ENCODE measurements around the gene CD58.
"Not testable (repeated sequence)": the region's sequence is repeated elsewhere in the genome, so short reads cannot be mapped to it uniquely, and the experiment has no call there.

CD58 gene

GRCh38 chr1:116593977-116594376 lies 23.2 kb upstream of the CD58 start:
- not testable (repeated sequence) for H3K27ac ChIP-seq; DNase-seq (ENCODE audit: low read depth, low spot score)

- DNase-seq (ENCODE audit: low read depth, low spot score); H3K27ac ChIP-seq: not testable (repeated sequence)
Measured at GRCh38 chr1:116593401-116593800, 22.6 kb upstream of the CD58 start.

- H3K27ac ChIP-seq; DNase-seq (ENCODE audit: low read depth, low spot score): not testable (repeated sequence)
Measured at GRCh38 chr1:116591951-116592605, 21.3 kb upstream of the CD58 start.

GRCh38 chr1:116591006-116591950 lies 20.5 kb upstream of the CD58 start:
- H3K27ac ChIP-seq; DNase-seq (ENCODE audit: low read depth, low spot score): not testable (repeated sequence)

GRCh38 chr1:116590359-116591005 lies 19.7 kb upstream of the CD58 start:
- H3K27ac ChIP-seq; DNase-seq (ENCODE audit: low read depth, low spot score): not testable (repeated sequence)

- not testable (repeated sequence) for H3K27ac ChIP-seq; DNase-seq (ENCODE audit: low read depth, low spot score)
Measured at GRCh38 chr1:116589101-116589735, 18.4 kb upstream of the CD58 start.

- no peak overlapping the region for H3K27ac ChIP-seq
- no peak for DNase-seq (ENCODE audit: low read depth, low spot score)
Measured at GRCh38 chr1:116587501-116588227, 16.8 kb upstream of the CD58 start.

- H3K27ac ChIP-seq, result no peak overlapping the region
- no peak for DNase-seq (ENCODE audit: low read depth, low spot score)
Measured at GRCh38 chr1:116586741-116587143, 15.9 kb upstream of the CD58 start.

GRCh38 chr1:116585886-116586285 lies 15.1 kb upstream of the CD58 start:
- no peak for DNase-seq (ENCODE audit: low read depth, low spot score)
- no peak overlapping the region for H3K27ac ChIP-seq

- DNase-seq (ENCODE audit: low read depth, low spot score), result no peak
- H3K27ac ChIP-seq, result no peak overlapping the region
Measured at GRCh38 chr1:116581323-116581885, 10.6 kb upstream of the CD58 start.

- no peak overlapping the region for H3K27ac ChIP-seq
- DNase-seq (ENCODE audit: low read depth, low spot score), result no peak
Measured at GRCh38 chr1:116580446-116581322, 9.9 kb upstream of the CD58 start.

GRCh38 chr1:116579259-116579875 lies 8.5 kb upstream of the CD58 start:
- no peak overlapping the region for H3K27ac ChIP-seq
- DNase-seq (ENCODE audit: low read depth, low spot score), result no peak

GRCh38 chr1:116578581-116578980 lies 7.8 kb upstream of the CD58 start:
- H3K27ac ChIP-seq, result no peak overlapping the region
- no peak for DNase-seq (ENCODE audit: low read depth, low spot score)

- no peak overlapping the region for H3K27ac ChIP-seq
- no peak for DNase-seq (ENCODE audit: low read depth, low spot score)
Measured at GRCh38 chr1:116577759-116578314, 7.0 kb upstream of the CD58 start.

GRCh38 chr1:116574581-116575291 lies 3.9 kb upstream of the CD58 start:
- DNase-seq (ENCODE audit: low read depth, low spot score), result no peak
- no peak overlapping the region for H3K27ac ChIP-seq

GRCh38 chr1:116573431-116574095 lies 2.7 kb upstream of the CD58 start:
- DNase-seq (ENCODE audit: low read depth, low spot score), result no peak
- H3K27ac ChIP-seq, result no peak overlapping the region
